ENCODE measurements around the gene KHNYN. TPM values are rescaled to one million over a fixed set of nuclear protein-coding genes. Genes with fewer than 3 reads are reported as not detected.

Gene KHNYN
- total and polyA plus RNA-seq, 10 donors: 10.9 to 90.6 (median 70.5) TPM

GRCh38 chr14:24416254-24416931 lies 13.4 kb upstream of the KHNYN start:
- no peak overlapping the region for H3K27ac ChIP-seq
- peak; percentile 47 for DNase-seq
- H3K4me3 ChIP-seq: no peak overlapping the region
- H3K27me3 ChIP-seq (replicated peaks in 1 of 7): peaks cover 0 to 20% (median 0%) of the 10 kb centered on the region in 7 donors
- 68 to 82% (median 81%) methylated on average over 14 to 19 of the region's 19 CpGs for WGBS, 5 donors
- peaks cover 0 to 30% (median 17%) of the 10 kb centered on the region in 6 donors for H3K36me3 ChIP-seq
- H3K4me1 ChIP-seq: peaks cover 0 to 13% (median 2%) of the 10 kb centered on the region in 6 donors
- intact Hi-C loops (cut with DNase I; ENCODE audit: low total_unique reads): loop anchor here (10.0 kb wide), 1 partner anchor 52 kb away; the partner anchor contains the start of gene NFATC4
- no peaks in the 10 kb centered on the region for H3K9me3 ChIP-seq
- no peak for TF ChIP-seq POLR2AphosphoS5 (IDR thresholded peaks at IDR 0.05)
- no peak for TF ChIP-seq CTCF (IDR thresholded peaks at IDR 0.05 in 8 of 11, conservative IDR thresholded peaks at IDR 0.05 in 3 of 11)
- no peak for TF ChIP-seq POLR2A (IDR thresholded peaks at IDR 0.05)

GRCh38 chr14:24416932-24417619 lies 12.7 kb upstream of the KHNYN start:
- WGBS, 5 donors: 75 to 92% (median 84%) methylated on average over 9 to 16 of the region's 16 CpGs
- Histone ChIP-seq H3K36me3 (peaks cover 0 to 28% (median 17%) of the 10 kb centered on the region in 6 donors), H3K27ac (no peak overlapping the region), H3K9me3 (no peaks in the 10 kb centered on the region), H3K4me3 (no peak overlapping the region), H3K4me1 (peaks cover 0 to 13% (median 2%) of the 10 kb centered on the region in 6 donors), H3K27me3 (replicated peaks in 1 of 7) (peaks cover 0 to 20% (median 0%) of the 10 kb centered on the region in 7 donors)
- no peak for TF ChIP-seq POLR2AphosphoS5 (IDR thresholded peaks at IDR 0.05)
- no peak for TF ChIP-seq CTCF (IDR thresholded peaks at IDR 0.05 in 8 of 11, conservative IDR thresholded peaks at IDR 0.05 in 3 of 11)
- no peak for TF ChIP-seq POLR2A (IDR thresholded peaks at IDR 0.05)
- peak; percentile 69 for DNase-seq
- intact Hi-C loops (cut with DNase I; ENCODE audit: low total_unique reads): loop anchor here (10.0 kb wide), 1 partner anchor 52 kb away; the partner anchor contains the start of gene NFATC4

GRCh38 chr14:24417832-24418491 lies 11.8 kb upstream of the KHNYN start:
- H3K9me3 ChIP-seq: no peaks in the 10 kb centered on the region
- WGBS, 5 donors: 79 to 91% (median 81%) methylated on average over 6 of the region's 6 CpGs
- DNase-seq: no peak

More at GRCh38 chr14:24417832-24418491, 11.8 kb upstream of the KHNYN start:
- peaks cover 0 to 20% (median 0%) of the 10 kb centered on the region in 7 donors for H3K27me3 ChIP-seq (replicated peaks in 1 of 7)
- H3K36me3 ChIP-seq: peaks cover 0 to 27% (median 16%) of the 10 kb centered on the region in 6 donors
- peaks cover 0 to 20% (median 2%) of the 10 kb centered on the region in 6 donors for H3K4me1 ChIP-seq
- peak overlapping the region in 1 of 8 donors; percentile 6 for H3K27ac ChIP-seq
- TF ChIP-seq POLR2AphosphoS5 (IDR thresholded peaks at IDR 0.05) (no peak), CTCF (IDR thresholded peaks at IDR 0.05 in 8 of 11, conservative IDR thresholded peaks at IDR 0.05 in 3 of 11) (no peak), POLR2A (IDR thresholded peaks at IDR 0.05) (no peak)
- intact Hi-C loops (cut with DNase I; ENCODE audit: low total_unique reads): loop anchor here (10.0 kb wide), 1 partner anchor 53 kb away; the partner anchor contains the start of gene NFATC4
- no peak overlapping the region for H3K4me3 ChIP-seq

Measured in spleen (tissue), 11 donors.